SU-DHL-6 (cell line): ENCODE data around the gene ZFHX3.

Experiments
- H2AFZ ChIP-seq: fragments of 200-600 bp; sonication (generic); 2 replicates; pipeline ENCODE4 v1.6.1; 2014; ENCODE audit warnings: low read depth, mild to moderate bottlenecking, moderate library complexity, mixed read lengths, antibody characterized with exemption, low read length; ENCODE audit not compliant: severe bottlenecking
- H3F3A ChIP-seq: fragments of 200-600 bp; shearing (Covaris generic); 2 replicates; pipeline ENCODE4 v1.6.0; 2016; ENCODE audit warnings: antibody characterized with exemption, mild to moderate bottlenecking; ENCODE audit not compliant: insufficient read depth
- H3K27ac ChIP-seq: fragments of 200-600 bp; sonication (generic); 2 replicates; pipeline ENCODE4 v1.5.1; 2016; ENCODE audit warnings: low read depth, mild to moderate bottlenecking, low read length, moderate library complexity, mixed read lengths
- H3K27me3 ChIP-seq: fragments of 200-600 bp; sonication (generic), shearing (Covaris generic); 2 replicates; pipeline ENCODE4 v1.6.0; 2014; ENCODE audit warnings: mild to moderate bottlenecking, low read length
- H3K36me3 ChIP-seq: fragments of 200-600 bp; sonication (generic); 2 replicates; pipeline ENCODE4 v1.6.1; 2014; ENCODE audit warnings: mild to moderate bottlenecking, low read length, mixed read lengths
- H3K4me2 ChIP-seq: fragments of 300-600, 200-600 bp; shearing (Covaris generic), sonication (generic); 2 replicates; pipeline ENCODE4 v1.6.0; 2014; ENCODE audit warnings: low read length, low read depth, mild to moderate bottlenecking; ENCODE audit not compliant: poor library complexity, severe bottlenecking
- H3K4me3 ChIP-seq: fragments of 200-600 bp; sonication (generic); 2 replicates; pipeline ENCODE4 v1.5.1; 2014; ENCODE audit warnings: antibody characterized with exemption, low read length, mild to moderate bottlenecking, mixed read lengths; ENCODE audit not compliant: insufficient read depth, poor library complexity, severe bottlenecking
- H3K79me2 ChIP-seq: fragments of 200-600 bp; sonication (generic); 2 replicates; pipeline ENCODE4 v1.6.1; 2014; ENCODE audit warnings: mild to moderate bottlenecking, low read length, moderate library complexity; ENCODE audit not compliant: insufficient read depth
- H3K9ac ChIP-seq: fragments of 200-600 bp; sonication (generic); 2 replicates; pipeline ENCODE4 v1.7.0; 2014; ENCODE audit warnings: mild to moderate bottlenecking, low read length
- H3K9me2 ChIP-seq: fragments of 200-600 bp; sonication (generic); replicated peaks from 2 replicates; pipeline ENCODE4 v1.6.1; 2014; ENCODE audit warnings: low read length; ENCODE audit not compliant: insufficient read depth
- H3K9me3 ChIP-seq: fragments of 200-600 bp; sonication (generic); 2 replicates; pipeline ENCODE4 v1.6.1; 2014; ENCODE audit warnings: low read length, mixed read lengths; ENCODE audit not compliant: insufficient read depth
- H4K20me1 ChIP-seq: fragments of 200-600 bp; sonication (generic); 2 replicates; pipeline ENCODE4 v1.6.1; 2014; ENCODE audit warnings: low read depth, mild to moderate bottlenecking, antibody characterized with exemption, low read length, moderate library complexity, mixed read lengths
- CTCF ChIP-seq: fragments of 200-600 bp; sonication (generic); IDR thresholded peaks from one replicate; pipeline ENCODE4 v1.5.1; 2017; ENCODE audit warnings: antibody characterized with exemption, mild to moderate bottlenecking, low read length, moderate library complexity; ENCODE audit not compliant: insufficient read depth, poor library complexity, severe bottlenecking
- EZH2phosphoT487 ChIP-seq: fragments of 200-600 bp; sonication (generic), shearing (Covaris generic); conservative IDR thresholded peaks from 2 replicates; pipeline ENCODE4 v1.6.1; 2018; ENCODE audit warnings: mild to moderate bottlenecking, antibody characterized with exemption, low read length, moderate library complexity, mixed read lengths

ZFHX3 gene

GRCh38 chr16:72736074-72736473 is 311.9 kb downstream of the ZFHX3 start:
- Histone ChIP-seq H2AFZ (no peak overlapping the region), H3K4me2 (no peak overlapping the region), H3K9me3 (no peaks in the 10 kb centered on the region)

More at GRCh38 chr16:72736074-72736473, 311.9 kb downstream of the ZFHX3 start:
- Histone ChIP-seq H3K9me2 (no peaks in the 10 kb centered on the region), H3F3A (no peaks in the 10 kb centered on the region), H4K20me1 (no peaks in the 10 kb centered on the region), H3K4me3 (no peak overlapping the region), H3K9ac (no peak overlapping the region), H3K27ac (no peak overlapping the region), H3K79me2 (no peaks in the 10 kb centered on the region), H3K36me3 (no peaks in the 10 kb centered on the region), H3K27me3 (no peaks in the 10 kb centered on the region)
- TF ChIP-seq CTCF: no peak
- no peak for TF ChIP-seq EZH2phosphoT487
